Activated T-cell treated with anti-CD3 and anti-CD28 coated beads, Interleukin-2, amount 50 U/mL, for 1 hour (primary cell): ENCODE results near the gene MAN1A1.
"Not testable (repeated sequence)": the region's sequence is repeated elsewhere in the genome, so short reads cannot be mapped to it uniquely, and the experiment has no call there.

Source experiments
- DNase-seq: peaks from one replicate; pipeline ENCODE4 v3.0.0-alpha.2; 2020

Gene MAN1A1

GRCh38 chr6:119166024-119166784 is 183.4 kb downstream of the MAN1A1 start:
- no peak for DNase-seq

- no peak for DNase-seq
Measured at GRCh38 chr6:119163006-119163405, 186.6 kb downstream of the MAN1A1 start.

- no peak for DNase-seq
Measured at GRCh38 chr6:119162134-119162775, 187.3 kb downstream of the MAN1A1 start.

GRCh38 chr6:119161438-119161837 is 188.1 kb downstream of the MAN1A1 start:
- DNase-seq: no peak

- DNase-seq: no peak
Measured at GRCh38 chr6:119160911-119161310, 188.7 kb downstream of the MAN1A1 start.

GRCh38 chr6:119158057-119158848 is 191.3 kb downstream of the MAN1A1 start:
- no peak for DNase-seq

- no peak for DNase-seq
Measured at GRCh38 chr6:119157506-119157815, 192.1 kb downstream of the MAN1A1 start.

GRCh38 chr6:119156757-119157505 is 192.6 kb downstream of the MAN1A1 start:
- no peak for DNase-seq

GRCh38 chr6:119156082-119156481 is 193.5 kb downstream of the MAN1A1 start:
- DNase-seq: not testable (repeated sequence)

GRCh38 chr6:119152187-119152586 is 197.4 kb downstream of the MAN1A1 start:
- DNase-seq: no peak

GRCh38 chr6:119148825-119149525 is 200.6 kb downstream of the MAN1A1 start:
- DNase-seq: no peak

- DNase-seq: no peak
Measured at GRCh38 chr6:119148098-119148824, 201.3 kb downstream of the MAN1A1 start.

- no peak for DNase-seq
Measured at GRCh38 chr6:119147101-119148053, 202.2 kb downstream of the MAN1A1 start.

- no peak for DNase-seq
Measured at GRCh38 chr6:119145111-119145510, 204.4 kb downstream of the MAN1A1 start.

GRCh38 chr6:119142637-119143036 is 206.9 kb downstream of the MAN1A1 start:
- no peak for DNase-seq

- no peak for DNase-seq
Measured at GRCh38 chr6:119142041-119142440, 207.5 kb downstream of the MAN1A1 start.

- DNase-seq: no peak
Measured at GRCh38 chr6:119140196-119141140, 209.1 kb downstream of the MAN1A1 start.

- no peak for DNase-seq
Measured at GRCh38 chr6:119138906-119139541, 210.5 kb downstream of the MAN1A1 start.
